Stimulated activated CD8-positive, alpha-beta memory T cell treated with anti-CD3 and anti-CD28 coated beads, Interleukin-7, amount 100 ng/mL, for 48 hours (primary cell): ENCODE measurements around the gene GRK2.

Experiments
- DNase-seq, 2 donors: peaks; one replicate each; pipeline ENCODE4 v3.0.0-alpha.2; 2020; ENCODE audit warnings: low read depth in 1 of 2; ENCODE audit errors: extremely low read depth in 1 of 2

GRK2 gene

DNA sequence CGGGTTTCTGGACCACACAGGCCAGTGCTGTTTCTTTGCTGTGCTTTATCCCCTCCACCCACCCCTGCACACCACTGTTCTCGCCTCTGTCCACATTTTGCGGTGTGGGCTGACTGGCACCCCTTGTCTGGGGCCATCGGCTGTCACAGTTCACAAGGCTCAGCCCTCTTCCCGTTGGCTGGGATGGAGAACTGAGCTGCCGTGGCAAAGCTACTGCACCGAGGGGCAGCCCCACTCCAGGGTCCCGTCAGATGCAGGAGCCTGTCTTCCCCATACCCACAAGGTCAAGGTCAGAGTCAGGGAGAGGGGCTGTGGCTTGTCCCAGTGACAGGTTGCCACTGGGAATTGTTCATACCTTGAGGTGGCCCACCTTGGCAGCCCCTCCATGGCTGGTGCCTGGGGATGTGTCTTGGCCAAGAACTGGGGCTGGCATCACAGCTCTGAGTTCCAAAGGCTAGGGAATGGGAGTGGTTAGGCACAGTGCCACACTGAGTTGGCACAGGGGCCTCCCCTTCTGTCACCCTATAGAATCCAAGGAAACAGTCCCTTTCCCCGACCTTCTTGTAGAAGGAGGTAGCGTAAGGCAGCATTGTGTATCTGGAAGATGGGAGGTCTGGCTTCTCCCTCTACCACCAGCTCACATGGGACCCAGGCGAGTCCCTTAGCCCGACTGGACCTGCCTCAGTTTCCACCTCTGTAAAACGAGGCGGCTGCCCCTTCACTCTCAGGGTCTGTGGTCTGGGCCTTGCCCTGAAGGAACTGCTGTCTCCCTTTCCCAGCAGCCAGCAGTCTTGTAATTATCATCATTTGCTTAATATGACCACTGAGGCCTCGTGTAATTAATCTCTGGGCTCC, 3.4 kb downstream of the GRK2 start:
- no peak for DNase-seq

DNA sequence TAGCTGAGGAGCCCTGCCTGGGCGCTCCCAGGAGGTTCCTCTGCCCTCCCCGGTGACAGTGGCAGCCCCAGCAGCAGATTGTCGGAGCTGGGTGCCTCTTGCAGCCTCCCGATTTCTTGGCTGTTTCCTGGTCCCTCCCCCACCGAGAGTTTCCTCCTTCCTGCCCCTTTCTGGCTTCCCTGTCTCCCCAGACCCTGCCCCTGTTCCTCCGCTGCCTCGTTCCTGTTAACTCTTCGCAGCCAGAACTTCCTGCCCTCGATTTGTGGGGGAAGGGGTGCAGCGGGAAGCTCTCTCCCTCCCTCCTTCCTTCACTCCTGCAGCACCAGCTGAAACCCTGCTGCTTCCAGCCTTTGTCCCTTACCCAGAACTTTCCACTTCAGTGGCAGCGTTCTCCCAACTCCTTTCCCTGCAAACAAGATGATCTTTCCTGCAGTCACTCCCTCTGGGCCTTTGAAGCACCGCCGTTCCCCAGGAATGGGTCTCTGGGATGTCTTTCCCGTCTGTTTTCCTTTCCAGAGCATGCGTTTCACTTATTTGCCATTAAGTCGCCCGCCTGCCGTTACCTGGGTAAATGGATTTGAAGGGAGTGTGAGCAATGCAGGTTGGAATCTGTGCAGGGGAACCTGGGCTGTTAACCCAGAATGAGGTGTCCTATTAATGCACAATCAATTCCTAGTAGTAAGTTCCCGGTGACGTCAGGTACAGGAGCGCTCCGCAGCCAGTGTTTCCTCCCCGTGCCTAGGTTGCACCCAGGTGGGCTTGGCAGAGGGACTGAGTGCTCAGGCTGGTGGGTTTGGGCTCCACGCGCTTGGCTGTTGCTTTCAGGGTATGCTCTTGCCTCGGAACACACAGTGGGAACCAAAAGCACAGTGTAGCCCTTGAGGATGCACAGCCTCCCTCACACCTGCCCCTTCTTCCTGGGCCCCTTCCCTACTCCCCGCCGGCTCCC, 4.3 kb downstream of the GRK2 start:
- no peak for DNase-seq

DNA sequence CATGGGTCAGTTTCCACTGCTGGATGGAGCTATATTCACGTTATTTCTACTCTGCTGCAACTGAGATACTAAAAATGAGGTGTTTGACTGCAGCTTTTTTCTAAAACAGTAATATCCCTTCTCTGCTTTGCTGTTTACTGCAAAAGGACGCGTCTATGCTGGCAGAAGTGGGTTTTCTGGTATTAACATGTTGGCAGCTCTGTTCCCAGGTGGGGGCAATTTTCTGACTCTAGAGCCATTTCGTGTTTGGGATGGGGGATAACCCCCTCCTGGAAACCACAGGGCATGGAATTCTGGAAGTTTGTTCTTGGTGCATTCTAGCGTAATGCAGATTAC, 4.9 kb downstream of the GRK2 start:
- no peak for DNase-seq

DNA sequence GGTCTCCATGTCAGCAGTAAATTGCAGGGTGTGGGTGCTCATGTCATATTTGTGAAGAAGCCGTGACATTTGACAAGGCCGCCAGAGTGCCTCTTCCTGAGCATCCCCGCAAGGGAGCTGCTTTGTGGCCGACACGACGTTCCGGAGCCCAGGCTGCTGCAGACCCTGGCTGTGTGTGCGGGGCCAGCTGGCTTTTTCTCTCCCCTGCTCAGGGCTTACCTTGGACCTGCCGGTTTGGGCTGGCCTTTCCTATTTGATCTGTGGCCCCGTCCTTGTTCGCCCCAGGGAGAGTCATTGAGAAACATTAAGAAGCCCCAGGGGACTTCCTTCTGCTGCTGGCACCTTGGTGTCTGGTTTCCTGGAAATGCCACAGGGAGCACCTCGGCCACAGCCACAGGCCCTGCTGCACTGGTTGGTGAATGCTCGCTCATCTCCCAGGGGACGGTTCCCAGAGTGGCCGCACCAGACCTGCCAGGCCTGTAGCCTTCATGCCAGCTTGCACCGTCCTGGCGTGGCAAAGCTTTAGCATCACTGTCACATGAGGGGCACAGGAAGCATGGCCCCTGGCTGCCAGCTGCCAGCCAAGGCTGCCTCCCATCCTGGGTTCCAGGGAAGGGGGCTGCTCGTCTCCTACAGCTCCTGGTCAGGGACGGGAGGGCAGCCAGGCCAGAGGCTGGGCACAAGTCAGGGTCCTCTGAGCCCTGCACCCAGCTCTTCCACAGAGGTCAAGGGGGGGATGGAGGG, 5.4 kb downstream of the GRK2 start:
- peak; percentile 58 to 68 for DNase-seq

GRCh38 chr11:67272327-67273259, 6.3 kb downstream of the GRK2 start:
- DNase-seq = no peak

DNA sequence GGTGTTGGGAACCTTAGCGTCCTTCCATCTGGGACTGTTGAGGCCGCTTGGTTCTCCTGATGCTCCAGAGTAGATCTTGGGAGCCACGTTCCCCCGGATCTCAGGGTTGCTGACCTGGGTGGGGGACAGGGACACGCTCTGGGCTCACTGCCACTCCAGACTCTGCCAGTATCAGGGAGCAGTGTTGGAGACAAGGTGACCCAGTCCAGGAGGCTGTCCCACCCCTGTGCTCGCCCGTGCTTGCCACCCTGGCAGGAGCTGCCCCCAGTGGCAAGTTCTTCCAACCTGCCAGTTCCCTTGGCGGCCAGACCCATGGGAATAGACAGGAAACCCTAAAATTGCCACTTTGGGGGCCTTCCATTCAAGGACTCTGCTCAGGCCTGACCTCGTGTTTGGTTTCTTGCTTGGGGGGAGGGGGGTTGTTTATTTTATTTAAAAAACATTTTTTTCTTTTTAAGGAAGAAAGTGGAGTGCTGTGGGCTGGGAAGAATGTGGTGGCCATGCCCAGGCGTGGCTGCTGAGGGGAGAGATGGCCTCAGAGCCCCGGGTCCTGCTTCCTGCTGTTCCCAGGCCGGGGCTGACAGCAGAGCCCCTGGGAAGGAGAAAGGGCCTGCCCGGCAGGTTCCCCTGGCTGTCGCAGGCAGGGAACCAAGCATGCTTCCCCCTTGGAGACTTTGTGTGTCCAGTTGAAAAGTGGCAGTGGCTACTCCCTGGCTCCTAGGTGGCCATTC, 7.2 kb downstream of the GRK2 start:
- DNase-seq = no peak

GRCh38 chr11:67274768-67275605, 8.7 kb downstream of the GRK2 start:
- no peak for DNase-seq

DNA sequence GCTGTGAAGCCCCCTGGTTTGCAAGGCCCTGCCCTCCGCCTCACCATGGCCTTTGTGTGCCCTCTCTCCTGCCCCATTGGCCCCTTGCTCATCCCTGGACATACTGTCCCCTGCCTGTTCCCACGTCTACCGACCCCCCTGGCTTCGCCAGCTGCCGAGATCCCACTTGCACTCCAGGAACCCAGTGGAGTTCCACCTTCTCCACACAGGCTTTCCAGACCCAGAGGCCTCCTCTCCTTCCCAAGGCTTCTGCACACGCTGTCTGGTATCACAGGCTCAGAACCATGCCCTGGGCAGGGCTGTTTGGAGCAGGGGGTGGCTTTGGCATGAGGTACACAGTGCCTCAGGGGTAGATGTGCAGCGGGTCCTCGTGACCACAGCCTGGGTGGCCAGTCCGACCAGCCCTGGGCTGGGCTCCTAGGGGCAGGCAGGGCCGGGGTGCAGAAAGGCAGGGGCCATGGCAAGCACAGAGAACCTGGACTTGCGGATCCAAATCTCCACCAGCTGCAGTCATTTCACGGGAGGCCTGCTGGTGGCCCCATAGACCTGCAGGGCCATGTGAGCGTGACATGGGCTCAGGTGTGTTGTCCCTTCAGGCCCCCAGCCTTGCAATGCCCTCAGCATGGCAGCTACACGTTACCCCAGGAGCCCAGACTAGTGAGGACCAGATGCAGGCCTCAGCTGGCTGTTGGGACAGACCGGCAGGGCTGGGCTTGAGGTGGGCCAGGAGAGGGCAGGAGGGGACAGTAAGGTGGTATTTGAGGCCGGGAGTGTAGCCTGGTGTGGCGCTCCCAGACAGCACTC, 9.5 kb downstream of the GRK2 start:
- no peak for DNase-seq

DNA sequence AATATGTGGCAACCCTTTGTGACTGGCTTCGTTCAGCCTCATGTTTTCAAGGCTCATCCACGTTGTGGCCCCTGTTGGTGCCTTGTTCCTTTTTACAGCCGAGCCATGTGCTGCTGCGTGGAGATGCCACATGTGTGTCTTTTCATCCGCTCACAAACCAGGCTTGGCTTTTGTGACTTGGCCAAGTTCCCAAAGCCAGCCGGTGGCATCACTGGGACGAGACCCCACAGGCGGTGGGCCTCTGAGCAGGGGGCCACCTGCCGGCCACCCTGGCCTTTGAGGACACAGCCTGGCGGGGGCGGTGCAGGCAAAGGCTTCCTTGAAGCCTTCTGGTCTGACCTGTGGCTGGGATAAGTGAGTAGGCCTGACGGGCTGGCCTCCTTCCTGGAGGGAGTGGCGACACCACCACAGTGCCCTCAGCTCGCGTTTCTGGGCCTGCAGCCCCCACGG, 10.5 kb downstream of the GRK2 start:
- DNase-seq = peak; percentile 57 to 63

- peak; percentile 83 to 86 for DNase-seq
These were observed 11.1 kb downstream of the GRK2 start for GRCh38 chr11:67277231-67277961.

DNA sequence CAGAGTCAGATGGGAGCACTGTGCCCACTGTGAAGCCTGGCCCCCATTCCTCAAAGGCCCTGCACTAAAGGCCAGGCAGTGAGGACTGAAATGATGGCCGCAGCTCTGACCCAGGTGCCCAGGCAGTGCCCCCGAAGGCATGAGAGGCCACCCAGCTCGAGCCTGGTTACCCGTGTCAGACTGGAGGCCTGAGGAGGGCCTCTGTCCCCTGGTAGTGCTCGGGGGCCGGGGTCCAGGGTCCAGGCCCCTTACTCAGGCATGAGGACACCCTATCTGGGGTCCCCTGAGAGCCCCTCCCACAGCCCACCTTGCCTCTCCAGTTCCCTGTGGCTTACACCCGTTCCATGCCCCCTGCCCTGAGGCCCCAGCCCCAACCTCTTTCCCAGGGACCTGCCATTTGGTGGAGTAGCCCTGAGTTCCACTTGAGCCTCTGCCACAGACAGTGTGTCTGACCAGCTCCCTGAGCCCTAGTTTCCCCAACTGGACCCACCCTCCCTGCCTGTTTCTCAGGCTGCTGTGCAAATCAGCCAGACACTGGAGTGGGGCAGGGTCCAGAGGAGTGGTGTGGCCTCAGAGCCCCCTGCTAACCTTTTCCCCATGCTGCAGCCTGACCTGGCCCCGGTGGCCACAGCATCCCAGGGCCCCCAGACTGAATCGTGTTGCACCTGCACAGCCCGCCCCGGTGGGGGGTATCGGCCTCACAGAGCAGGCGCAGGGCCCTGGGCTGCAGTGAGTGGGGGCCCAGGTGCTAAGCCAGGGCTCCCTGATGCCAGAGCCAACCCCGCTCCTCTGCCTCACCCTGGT, 12.1 kb downstream of the GRK2 start:
- DNase-seq = no peak

GRCh38 chr11:67278939-67279588, 12.8 kb downstream of the GRK2 start:
- no peak for DNase-seq

GRCh38 chr11:67279589-67280340, 13.5 kb downstream of the GRK2 start:
- no peak for DNase-seq

- no peak for DNase-seq
These were observed 14.1 kb downstream of the GRK2 start for GRCh38 chr11:67280341-67280787.
